DMS53 treated with DMSO at 0.1 percent for 48 hours (cell line): ENCODE data around the gene ITCH.
"Not testable (repeated sequence)": the region's sequence is repeated elsewhere in the genome, so short reads cannot be mapped to it uniquely, and the experiment has no call there.

ENCODE experiments used
- DNase-seq: peaks from one replicate; lab custom pipeline; 2025; ENCODE audit not compliant: unreplicated experiment; lab: John Stamatoyannopoulos, UW

ITCH gene

DNA sequence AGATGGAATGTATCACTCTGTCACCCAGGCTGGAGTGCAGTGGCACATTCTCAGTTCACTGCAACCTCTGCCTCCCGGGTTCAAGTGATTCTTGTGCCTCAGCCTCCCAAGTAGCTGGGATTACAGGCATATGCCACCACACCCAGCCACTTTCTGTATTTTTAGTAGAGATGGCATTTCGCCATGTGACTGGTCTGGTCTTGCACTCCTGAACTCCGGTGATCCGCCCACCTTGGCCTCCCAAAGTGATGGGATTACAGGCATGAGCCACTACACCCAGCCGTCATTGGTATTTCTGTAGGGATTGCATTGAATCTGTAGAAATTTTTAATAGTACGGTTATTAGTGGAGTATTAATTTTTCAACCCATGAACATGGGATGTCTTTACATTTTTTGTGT lies 134.5 kb downstream of the ITCH start:
- not testable (repeated sequence) for DNase-seq

GRCh38 chr20:34500823-34501222 lies 137.8 kb downstream of the ITCH start:
- no peak for DNase-seq

DNA sequence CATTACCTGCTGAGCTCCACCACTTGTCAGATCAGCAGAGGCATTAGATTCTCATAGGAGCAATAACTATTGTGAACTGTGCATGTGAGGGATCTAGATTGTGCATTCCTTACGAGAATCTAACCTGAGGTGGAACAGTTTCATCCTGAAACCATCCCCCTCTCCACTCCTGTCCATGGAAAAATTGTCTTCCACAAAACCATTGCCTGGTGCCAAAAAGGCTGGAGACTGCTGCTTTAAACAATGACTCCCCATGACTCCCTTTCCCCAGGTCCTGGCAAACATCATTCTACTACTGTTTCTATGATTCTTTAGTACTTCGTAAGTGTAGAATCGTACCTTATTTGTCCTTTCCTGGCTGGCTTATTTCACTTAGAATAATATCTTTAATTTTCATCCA lies 143.4 kb downstream of the ITCH start:
- DNase-seq: no peak

DNA sequence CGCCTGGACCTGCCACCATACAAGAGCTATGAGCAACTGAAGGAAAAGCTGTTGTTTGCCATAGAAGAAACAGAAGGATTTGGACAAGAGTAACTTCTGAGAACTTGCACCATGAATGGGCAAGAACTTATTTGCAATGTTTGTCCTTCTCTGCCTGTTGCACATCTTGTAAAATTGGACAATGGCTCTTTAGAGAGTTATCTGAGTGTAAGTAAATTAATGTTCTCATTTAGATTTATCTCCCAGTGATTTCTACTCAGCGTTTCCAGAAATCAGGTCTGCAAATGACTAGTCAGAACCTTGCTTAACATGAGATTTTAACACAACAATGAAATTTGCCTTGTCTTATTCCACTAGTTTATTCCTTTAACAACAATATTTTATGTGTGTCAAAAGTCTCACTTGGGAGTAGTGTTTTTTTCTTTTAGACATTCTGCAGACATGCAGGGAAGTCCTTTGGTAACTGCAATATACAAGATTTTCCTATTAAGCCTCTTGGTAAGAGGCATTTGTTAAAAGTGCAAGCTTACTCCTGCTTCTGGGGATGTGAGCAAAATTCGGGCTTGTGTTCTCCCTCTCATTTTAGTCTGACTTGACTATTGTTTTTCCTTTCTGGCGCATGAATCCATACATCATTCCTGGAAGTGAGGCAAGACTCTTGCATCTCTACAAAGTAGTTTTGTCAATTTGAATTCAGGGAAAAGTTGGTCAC lies 144.8 kb downstream of the ITCH start:
- DNase-seq: no peak

GRCh38 chr20:34510575-34510974 lies 147.5 kb downstream of the ITCH start:
- no peak for DNase-seq

DNA sequence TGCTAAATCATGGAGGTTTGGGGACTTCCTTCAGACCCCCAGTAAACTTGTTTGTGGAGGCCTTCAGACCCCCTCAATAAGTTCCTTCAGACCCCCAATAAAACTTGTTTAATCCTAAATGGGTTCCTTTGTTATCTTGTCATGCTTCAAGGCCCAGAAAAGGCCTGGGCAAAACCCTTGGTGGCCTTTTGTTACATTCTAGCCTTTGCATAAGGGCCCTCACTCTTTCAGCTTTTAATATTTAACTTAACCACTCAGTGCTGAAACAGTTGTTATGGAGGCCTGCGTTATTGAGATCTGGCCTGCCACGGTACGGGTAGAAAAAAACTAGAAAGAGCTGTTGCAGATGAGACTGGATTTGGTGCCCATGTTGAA lies 148.8 kb downstream of the ITCH start:
- peak; percentile 58 for DNase-seq

DNA sequence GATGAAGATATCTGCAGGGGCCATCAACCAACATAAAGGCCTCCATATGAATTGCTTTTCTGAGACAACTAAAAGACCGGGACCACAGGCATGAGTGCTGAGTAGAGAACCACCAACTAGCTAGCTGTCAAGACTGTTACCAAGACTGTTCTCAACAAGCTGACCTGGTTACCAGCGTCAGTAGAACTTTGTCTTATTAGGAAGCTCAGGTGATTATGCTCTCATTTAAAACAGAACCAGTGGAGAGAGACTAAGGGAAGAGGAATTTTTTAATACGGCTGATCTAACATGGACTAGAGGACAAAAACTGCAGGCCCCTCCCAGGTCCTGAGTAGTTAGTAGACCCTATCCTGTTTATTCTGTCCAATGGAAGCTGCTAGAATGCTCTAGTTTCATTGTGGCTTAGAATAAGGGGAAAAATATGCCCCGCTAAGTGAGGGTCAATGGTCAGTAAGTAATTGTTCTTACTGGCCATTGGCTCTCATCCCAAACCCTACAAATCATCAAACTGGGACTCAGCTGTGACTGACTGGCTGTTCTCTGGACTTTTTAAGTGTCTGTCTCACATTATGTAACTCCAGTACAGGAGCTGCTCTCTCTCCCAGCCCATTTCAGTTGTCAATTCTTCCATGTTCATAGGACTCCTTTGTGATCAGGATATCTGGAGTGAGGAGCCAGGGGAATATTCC lies 149.3 kb downstream of the ITCH start:
- no peak for DNase-seq

DNA sequence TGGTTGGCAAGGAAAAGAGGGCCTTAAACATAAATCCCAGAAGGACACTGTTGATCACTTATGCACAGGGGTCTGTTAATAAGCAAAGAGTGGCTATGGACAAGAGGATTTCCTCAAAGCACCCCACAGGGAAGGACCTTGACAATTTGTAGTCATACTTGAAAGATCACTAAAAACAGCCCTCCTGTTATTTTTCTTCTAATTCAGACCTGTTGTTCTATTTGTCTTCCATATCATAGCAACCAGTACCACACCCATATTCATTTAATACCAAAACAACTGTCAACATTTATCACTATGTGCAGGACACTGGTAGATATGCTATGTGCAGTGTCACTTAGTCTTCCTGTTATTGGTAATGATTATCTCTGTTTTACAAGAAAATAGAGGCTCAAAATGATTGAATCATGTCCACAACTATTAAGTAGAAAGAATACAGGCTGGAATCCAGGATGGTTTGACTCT lies 149.9 kb downstream of the ITCH start:
- no peak for DNase-seq

DNA sequence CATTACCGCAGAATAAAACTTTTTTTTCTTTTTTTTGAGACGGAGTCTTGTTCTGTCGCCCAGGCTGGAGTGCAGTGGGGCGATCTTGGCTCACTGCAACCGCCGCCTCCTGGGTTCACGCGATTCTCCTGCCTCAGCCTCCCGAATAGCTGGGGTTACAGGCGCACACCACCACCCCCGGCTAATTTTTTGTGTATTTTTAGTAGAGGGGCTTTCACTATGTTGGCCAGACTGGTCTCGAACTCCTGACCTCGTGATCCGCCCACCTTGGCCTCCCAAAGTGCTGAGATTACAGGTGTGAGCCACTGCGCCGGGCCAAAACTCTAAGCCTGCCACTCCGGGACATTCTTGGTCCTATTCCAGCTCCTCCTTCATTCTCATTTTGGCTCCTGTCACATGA lies 151.0 kb downstream of the ITCH start:
- DNase-seq: not testable (repeated sequence)

DNA sequence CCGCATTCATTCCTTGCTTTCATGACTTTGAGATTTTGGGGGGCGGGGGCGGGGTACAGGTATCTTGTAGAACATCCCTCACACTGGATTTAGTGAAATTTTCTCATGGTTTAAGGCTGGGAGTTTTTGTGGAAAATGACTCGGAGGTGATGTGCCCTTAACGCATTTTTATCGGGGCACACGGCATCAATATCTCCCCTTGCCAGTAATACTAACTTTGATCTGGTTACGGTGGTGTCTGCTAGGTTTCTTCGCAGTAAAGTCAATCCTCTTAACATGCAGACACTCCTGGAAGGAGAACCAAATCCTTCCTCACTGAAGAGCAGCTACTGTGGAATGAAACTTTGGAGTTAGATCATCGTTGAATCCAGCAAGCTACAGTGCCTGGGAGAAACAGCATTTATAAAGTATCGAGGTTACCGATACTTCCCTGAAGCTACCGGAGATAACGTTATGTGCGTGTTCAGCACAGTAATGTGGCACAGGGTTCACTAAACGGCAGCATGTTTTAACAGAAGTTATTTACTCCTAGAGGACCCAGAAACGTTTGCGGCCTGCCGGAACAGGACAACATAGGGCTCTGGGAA lies 151.9 kb downstream of the ITCH start:
- DNase-seq: no peak

GRCh38 chr20:34515484-34516246 lies 152.6 kb downstream of the ITCH start:
- DNase-seq: peak; percentile 82

DNA sequence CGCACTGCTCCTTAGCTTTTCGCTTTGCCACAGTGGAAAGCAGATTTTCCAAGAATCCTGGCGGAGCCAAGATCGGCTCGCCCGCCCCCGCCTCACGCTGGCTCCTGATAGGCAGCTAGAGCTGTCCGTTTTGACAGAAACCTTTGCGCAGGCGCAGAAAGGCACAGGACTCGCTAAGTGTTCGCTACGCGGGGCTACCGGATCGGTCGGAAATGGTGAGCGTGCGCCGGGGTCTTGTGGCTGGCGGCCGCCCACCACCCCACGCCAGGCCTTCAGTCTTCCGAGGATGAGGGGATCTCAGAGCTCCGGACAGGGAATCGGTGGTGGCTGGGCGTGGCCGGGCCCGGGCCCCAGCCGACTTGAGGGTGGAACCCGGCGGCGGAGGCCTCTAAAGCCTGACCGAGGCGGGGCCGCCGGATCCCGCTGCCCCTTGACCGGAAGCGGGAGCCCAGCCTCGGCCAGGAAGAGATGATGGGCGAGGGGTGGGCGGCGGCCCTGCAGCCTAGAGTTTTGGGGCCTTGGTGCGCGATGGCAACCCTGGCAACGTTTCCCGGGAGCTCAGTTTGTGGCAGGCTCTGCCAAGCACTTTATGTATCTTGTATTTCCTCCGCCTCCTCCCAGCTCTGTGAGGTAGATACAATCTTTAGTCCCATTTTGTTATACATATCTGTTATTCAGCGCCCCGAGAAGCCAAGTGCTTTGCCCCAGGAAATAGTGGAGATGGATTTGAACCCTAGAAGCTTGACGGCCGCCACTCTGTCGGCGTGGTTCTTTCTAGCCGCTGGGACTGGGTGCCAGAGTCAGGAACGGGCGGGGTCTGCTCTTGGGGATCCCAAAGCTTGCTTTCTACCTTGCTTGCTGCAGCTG lies 153.4 kb downstream of the ITCH start, which contains the start of gene DYNLRB1:
TSS of gene DYNLRB1 (plus strand) at position 176 of the 867 bp plus-strand sequence. CDS start at position 213, 37 bp downstream.
- DNase-seq: peak; percentile 87

DNA sequence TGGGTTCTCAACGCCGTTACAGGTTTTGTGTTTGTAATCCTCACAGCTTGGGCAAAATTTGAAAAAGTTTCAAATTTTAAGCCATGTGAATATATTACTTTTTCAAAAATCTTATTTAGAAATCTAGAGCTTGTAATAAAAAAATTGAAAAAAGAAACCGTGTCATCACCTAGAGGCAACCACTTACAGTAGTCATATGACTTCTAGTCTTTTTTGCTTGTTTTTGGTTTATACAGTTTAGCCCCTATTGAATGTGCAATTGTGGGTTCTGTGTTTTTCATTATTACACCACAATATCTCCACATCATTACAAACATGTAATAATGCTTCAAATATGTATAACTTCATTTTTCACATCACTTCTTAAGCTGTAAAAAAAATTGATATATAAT lies 154.0 kb downstream of the ITCH start:
- no peak for DNase-seq

DNA sequence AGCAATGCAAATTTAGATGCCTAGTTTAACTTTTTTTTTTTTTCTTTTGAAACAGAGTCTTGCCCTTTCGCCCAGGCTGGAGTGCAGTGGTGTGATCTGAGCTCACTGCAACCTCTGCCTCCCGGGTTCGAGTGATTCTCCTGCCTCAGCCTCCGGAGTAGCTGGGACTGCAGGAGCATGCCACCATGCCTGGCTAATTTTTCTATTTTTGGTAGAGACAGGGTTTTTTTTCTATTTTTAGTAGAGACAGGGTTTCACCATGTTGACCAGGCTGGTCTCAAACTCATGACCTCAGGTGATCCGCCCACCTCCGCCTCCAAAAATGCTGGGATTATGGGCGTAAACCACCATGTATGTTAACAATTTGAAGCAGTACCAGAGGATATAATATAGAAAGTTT lies 155.8 kb downstream of the ITCH start:
- not testable (repeated sequence) for DNase-seq

GRCh38 chr20:34519841-34520240 lies 156.8 kb downstream of the ITCH start:
- DNase-seq: not testable (repeated sequence)

GRCh38 chr20:34522969-34523871 lies 160.1 kb downstream of the ITCH start:
- DNase-seq: peak; percentile 28

DNA sequence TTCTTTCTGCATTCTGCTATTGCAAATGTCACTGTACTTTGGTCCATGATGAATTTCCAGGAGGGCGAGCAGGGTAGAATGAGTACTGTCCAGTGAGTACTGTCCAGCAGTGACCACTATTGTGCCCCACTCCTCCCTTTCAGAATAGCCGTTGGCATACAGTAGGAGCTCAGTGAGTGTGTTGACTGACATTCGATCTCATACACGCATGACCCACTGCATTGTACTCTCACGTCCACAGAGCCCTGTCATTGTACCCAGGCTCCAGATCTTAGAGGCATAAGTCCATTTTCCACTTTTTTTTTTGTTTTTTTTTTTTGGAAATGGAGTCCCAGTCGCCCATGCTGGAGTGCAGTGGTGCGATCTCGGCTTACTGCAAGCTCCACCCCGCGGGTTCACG lies 161.4 kb downstream of the ITCH start:
- no peak for DNase-seq

GRCh38 chr20:34525342-34525708 lies 162.3 kb downstream of the ITCH start:
- no peak for DNase-seq

DNA sequence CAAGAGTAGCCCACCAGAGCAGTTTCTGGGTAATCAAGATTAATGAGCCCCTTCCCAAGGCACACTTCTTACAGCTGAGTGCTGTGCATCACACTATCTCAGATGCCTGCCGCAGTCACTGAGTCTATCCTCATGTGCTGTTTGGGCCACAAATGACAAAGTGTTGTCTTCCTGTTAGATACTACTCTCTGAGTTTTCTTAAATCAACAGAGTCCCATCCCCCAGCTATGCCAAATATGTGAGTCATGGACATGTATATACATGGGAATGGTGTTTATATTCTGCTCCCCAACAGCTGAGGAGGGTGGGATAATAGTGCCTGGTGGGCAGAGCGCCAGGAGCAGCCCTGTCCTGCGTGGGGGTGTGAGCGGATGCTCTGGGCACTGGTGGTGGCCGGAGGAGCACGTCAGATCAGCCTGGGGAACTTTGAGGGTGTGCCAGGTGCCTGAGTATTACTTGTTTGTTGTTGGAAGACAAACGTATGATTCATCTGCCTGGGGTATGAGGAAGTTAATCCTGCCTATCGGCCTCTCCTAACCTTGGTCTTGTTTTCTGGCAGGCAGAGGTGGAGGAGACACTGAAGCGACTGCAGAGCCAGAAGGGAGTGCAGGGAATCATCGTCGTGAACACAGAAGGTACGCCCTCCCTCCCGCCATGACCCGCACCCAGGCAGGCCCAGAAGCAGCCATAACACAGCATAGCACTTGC lies 162.8 kb downstream of the ITCH start:
- peak; percentile 97 for DNase-seq
